A549 treated with dexamethasone at 1 μM for 4 hours (cell line): ENCODE measurements around the gene DTX4. TPM values are rescaled to one million over a fixed set of nuclear protein-coding genes. Genes with fewer than 3 reads are reported as not detected.

Experiments used
- total RNA-seq: library from RNA; stranded (reverse); fragments of 200-300 nt; extraction: Qiagen RNA extraction; gene quantifications from 5 replicates; pipeline ENCODE4 v1.2.3, GENCODE V29; 2022

Gene DTX4
- 3.6 to 4.7 TPM (median 4.5 TPM) in 5 replicates for total RNA-seq

GRCh38 chr11:59171508-59172322 is at the start of gene DTX4:
TSS of gene DTX4 (plus strand) at chr11:59172132. CDS start at chr11:59172596, 464 bp downstream.

GRCh38 chr11:59142530-59143507 is 29.1 kb upstream of the DTX4 start, which contains the start of gene FAM111A:
TSS of gene FAM111A (plus strand) at chr11:59142856. CDS start at chr11:59148873, 6,017 bp downstream.

GRCh38 chr11:59212744-59213631 is 41.1 kb downstream of the DTX4 start, which contains the start of gene MPEG1:
TSS of gene MPEG1 (minus strand) at chr11:59212927. CDS start at chr11:59212865, 62 bp downstream.

Other genes with a start within 250 kb of the DTX4 start
- gene GLYATL1, start 232.6 kb upstream of the DTX4 start, total RNA-seq = not detected in 5 replicates
- gene GLYATL1B, start 85.8 kb upstream of the DTX4 start, total RNA-seq = not detected in 5 replicates
- gene FAM111B, start 64.9 kb upstream of the DTX4 start, total RNA-seq = 6.7 to 8.7 TPM (median 7.6 TPM) in 5 replicates
- gene FAM111A, start 29.3 kb upstream of the DTX4 start, total RNA-seq = 7.0 to 9.6 TPM (median 8.3 TPM) in 5 replicates
- not detected in 5 replicates for gene MPEG1, start 40.8 kb downstream of the DTX4 start, total RNA-seq
- gene OR5AN1, start 186.8 kb downstream of the DTX4 start, total RNA-seq = not detected in 5 replicates